Measurements from ENCODE around the gene IL17RA.

DNA sequence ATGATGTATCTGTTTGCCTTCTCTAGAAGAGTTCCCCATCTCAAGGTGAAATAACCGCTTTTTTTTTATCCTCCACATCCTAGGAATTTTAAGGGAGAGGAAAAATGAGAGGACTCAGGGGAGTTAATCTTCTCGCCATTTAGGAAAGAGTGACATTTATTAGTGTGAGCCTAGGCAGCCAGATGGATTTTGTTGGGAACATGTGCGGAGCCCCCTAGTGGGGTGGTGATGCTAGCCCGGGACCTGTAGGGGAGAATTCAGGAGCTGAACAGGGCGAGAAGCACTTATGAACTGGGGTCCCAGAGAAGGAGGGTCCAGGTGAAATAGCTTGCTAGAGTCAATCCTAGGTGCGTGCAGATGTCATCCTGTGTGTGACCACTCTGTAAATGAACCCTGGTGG, 10.7 kb downstream of the IL17RA start:
- TF ChIP-seq ZNF274 (IDR thresholded peaks at IDR 0.05; ENCODE audit: low read depth, low read length) (no peak), SUZ12 (IDR thresholded peaks at IDR 0.05; ENCODE audit: extremely low read depth, insufficient read depth, insufficient read length) (no peak), YY1 (IDR thresholded peaks at IDR 0.05; ENCODE audit: insufficient read depth, insufficient read length) (no peak)
